CD14-positive monocyte (primary cell): Measurements from ENCODE around the gene FLAD1. TPM values are rescaled to one million over a fixed set of nuclear protein-coding genes. Genes with fewer than 3 reads are reported as not detected.

Source experiments
- DNase-seq, 3 donors: peaks; one replicate each; pipeline ENCODE4 v3.0.0-alpha.2; 2011 to 2022
- H2AFZ ChIP-seq: 2 replicates; pipeline ENCODE4 v1.6.0; 2012; ENCODE audit warnings: mild to moderate bottlenecking, low read depth, low read length, inconsistent platforms; ENCODE audit not compliant: insufficient read depth, poor library complexity, severe bottlenecking
- H3K27ac ChIP-seq, 2 donors: 1 replicate in 1 of 2; 2 replicates in 1 of 2; pipeline ENCODE4 v1.5.1; 2012 to 2013; ENCODE audit warnings: low read length in 2 of 2, control low read depth in 1 of 2, inconsistent platforms in 1 of 2, low read depth in 1 of 2, mild to moderate bottlenecking in 1 of 2
- H3K27me3 ChIP-seq, 2 donors: one replicate each; pipeline versions ENCODE4 v1.6.0 to v1.6.1; 2011 to 2013; ENCODE audit warnings: low read length in 2 of 2; ENCODE audit not compliant: control insufficient read depth in 2 of 2, insufficient read depth in 2 of 2
- H3K36me3 ChIP-seq, 2 donors: replicated peaks in 1 of 2; 1 replicate in 1 of 2; 2 replicates in 1 of 2; pipeline versions ENCODE4 v1.5.1 to v1.6.1; 2012 to 2013; ENCODE audit warnings: low read length in 2 of 2, control low read depth in 1 of 2, inconsistent platforms in 1 of 2, mild to moderate bottlenecking in 1 of 2; ENCODE audit not compliant: insufficient read depth in 2 of 2, control insufficient read depth in 1 of 2
- H3K4me1 ChIP-seq, 2 donors: 1 replicate in 1 of 2; 2 replicates in 1 of 2; pipeline versions ENCODE4 v1.5.1 to v1.6.1; 2012 to 2013; ENCODE audit warnings: low read length in 2 of 2, control low read depth in 1 of 2, inconsistent platforms in 1 of 2, mild to moderate bottlenecking in 1 of 2, moderate library complexity in 1 of 2; ENCODE audit not compliant: insufficient read depth in 2 of 2, control insufficient read depth in 1 of 2
- H3K4me2 ChIP-seq: replicated peaks from 2 replicates; pipeline ENCODE3; 2012; ENCODE audit warnings: low read length, moderate library complexity, mild to moderate bottlenecking; ENCODE audit not compliant: poor library complexity, severe bottlenecking; ENCODE audit errors: extremely low read depth
- H3K4me3 ChIP-seq, 3 experiments: fragments of 200-600 bp in 1 of 3; sonication (generic) in 1 of 3; replicated peaks in 1 of 3; 1 replicate in 2 of 3; 2 replicates in 1 of 3; pipeline ENCODE4 v1.5.1; 2011 to 2013; ENCODE audit warnings: low read length in 3 of 3, mild to moderate bottlenecking in 3 of 3, control low read depth in 2 of 3, low read depth in 2 of 3, inconsistent platforms in 1 of 3, moderate library complexity in 1 of 3
- H3K79me2 ChIP-seq: 2 replicates; pipeline ENCODE4 v1.6.0; 2012; ENCODE audit warnings: mild to moderate bottlenecking, control low read depth, inconsistent platforms, low read length, moderate library complexity; ENCODE audit not compliant: insufficient read depth
- H3K9ac ChIP-seq: 2 replicates; pipeline ENCODE4 v1.6.0; 2017; ENCODE audit warnings: low read length, mild to moderate bottlenecking; ENCODE audit not compliant: insufficient read depth, poor library complexity, severe bottlenecking
- H3K9me3 ChIP-seq, 2 donors: replicated peaks in 1 of 2; 1 replicate in 1 of 2; 2 replicates in 1 of 2; pipeline versions ENCODE4 v1.5.1 to v1.6.1; 2012 to 2013; ENCODE audit warnings: low read length in 2 of 2, control low read depth in 1 of 2; ENCODE audit not compliant: control insufficient read depth in 1 of 2, insufficient read depth in 1 of 2
- H4K20me1 ChIP-seq: 2 replicates; pipeline ENCODE4 v1.6.0; 2012; ENCODE audit warnings: mild to moderate bottlenecking, low read length, control low read depth, moderate library complexity; ENCODE audit not compliant: insufficient read depth
- H3K27ac Mint-ChIP-seq, 7 donors: one replicate each; pipeline ENCODE4 v1.8.0; 2020; ENCODE audit warnings: mild to moderate bottlenecking in 7 of 7, mixed read lengths in 7 of 7, moderate library complexity in 6 of 7, inconsistent platforms in 2 of 7
- H3K27me3 Mint-ChIP-seq, 3 donors: one replicate each; pipeline ENCODE4 v1.8.0; 2021 to 2022; ENCODE audit warnings: low read depth in 3 of 3, mild to moderate bottlenecking in 3 of 3, mixed read lengths in 3 of 3, moderate library complexity in 3 of 3, inconsistent platforms in 1 of 3
- H3K36me3 Mint-ChIP-seq, 2 donors: one replicate each; pipeline ENCODE4 v1.8.0; 2020; ENCODE audit warnings: mixed read lengths in 2 of 2, inconsistent platforms in 1 of 2, mild to moderate bottlenecking in 1 of 2
- H3K4me1 Mint-ChIP-seq: one replicate; pipeline ENCODE4 v1.8.0; 2020; ENCODE audit warnings: mild to moderate bottlenecking, mixed read lengths
- H3K4me3 Mint-ChIP-seq, 2 donors: one replicate each; pipeline ENCODE4 v1.8.0; 2020; ENCODE audit warnings: mild to moderate bottlenecking in 2 of 2, mixed read lengths in 2 of 2, moderate library complexity in 1 of 2
- H3K9me3 Mint-ChIP-seq, 7 donors: one replicate each; pipeline ENCODE4 v1.8.0; 2020 to 2022; ENCODE audit warnings: mixed read lengths in 7 of 7, mild to moderate bottlenecking in 6 of 7, moderate library complexity in 6 of 7, inconsistent platforms in 2 of 7
- CTCF ChIP-seq: fragments of 200-600 bp; IDR thresholded peaks from one replicate; pipeline ENCODE4 v1.8.0; 2022; ENCODE audit warnings: antibody characterized with exemption, mild to moderate bottlenecking
- WGBS: methylation state at CpG from one replicate; pipeline ENCODE4 v1.1.5; 2013; ENCODE audit warnings: missing lambda C conversion rate; ENCODE audit not compliant: insufficient coverage; 5-methylcytosine and 5-hydroxymethylcytosine counted together
- intact Hi-C, 2 donors: fragments of 100-400 bp; cut with micrococcal nuclease; formaldehyde crosslinking; loops; one replicate each; pipeline versions ENCODE4 v1.15.0 to v1.15.1; 2023
- polyA plus RNA-seq, 3 donors: library from polyadenylated mRNA; depleted of rRNA in 1 of 3; unstranded in 2 of 3; stranded (reverse) in 1 of 3; fragments of 300-500 nt in 2 of 3; fragments of >200 nt in 1 of 3; fragmentation: Illumina TruSeq in 2 of 3; gene quantifications; 1 replicate in 2 of 3; 2 replicates in 1 of 3; pipeline ENCODE4 v1.2.3, GENCODE V29; 2012 to 2021

Gene FLAD1
- polyA plus RNA-seq, 3 donors, result 31.5 to 41.6 (median 35.1) TPM

GRCh38 chr1:154940651-154941194 is 42.4 kb upstream of the FLAD1 start:
- peak in 1 of 3 donors; percentile 2 for DNase-seq
- H3K4me1 ChIP-seq, result peaks cover 57 to 74% of the 10 kb centered on the region in 2 donors
- Mint-ChIP-seq H3K4me1 (peaks cover 77% of the 10 kb centered on the region), H3K9me3 (peaks cover 0 to 2% (median 0%) of the 10 kb centered on the region in 7 donors), H3K4me3 (no peak overlapping the region), H3K36me3 (peaks cover 8 to 11% of the 10 kb centered on the region in 2 donors), H3K27me3 (peaks cover 0 to 4% (median 0%) of the 10 kb centered on the region in 3 donors), H3K27ac (peak overlapping the region in 4 of 7 donors; percentile 6 to 71 (median 50))
- no peak overlapping the region for H3K4me2 ChIP-seq
- H2AFZ ChIP-seq, result no peak overlapping the region
- no peak for TF ChIP-seq CTCF
- no peak overlapping the region for H3K27ac ChIP-seq
- no peaks in the 10 kb centered on the region for H3K9me3 ChIP-seq
- H4K20me1 ChIP-seq, result no peaks in the 10 kb centered on the region
- H3K36me3 ChIP-seq, result peaks cover 7 to 14% of the 10 kb centered on the region in 2 donors
- no peak overlapping the region for H3K9ac ChIP-seq
- intact Hi-C loops, result no loop called here
- peaks cover 5% of the 10 kb centered on the region for H3K79me2 ChIP-seq
- WGBS, result 73% methylated on average over 4 of the region's 8 CpGs
- no peak overlapping the region for H3K4me3 ChIP-seq
- no peaks in the 10 kb centered on the region for H3K27me3 ChIP-seq

DNA sequence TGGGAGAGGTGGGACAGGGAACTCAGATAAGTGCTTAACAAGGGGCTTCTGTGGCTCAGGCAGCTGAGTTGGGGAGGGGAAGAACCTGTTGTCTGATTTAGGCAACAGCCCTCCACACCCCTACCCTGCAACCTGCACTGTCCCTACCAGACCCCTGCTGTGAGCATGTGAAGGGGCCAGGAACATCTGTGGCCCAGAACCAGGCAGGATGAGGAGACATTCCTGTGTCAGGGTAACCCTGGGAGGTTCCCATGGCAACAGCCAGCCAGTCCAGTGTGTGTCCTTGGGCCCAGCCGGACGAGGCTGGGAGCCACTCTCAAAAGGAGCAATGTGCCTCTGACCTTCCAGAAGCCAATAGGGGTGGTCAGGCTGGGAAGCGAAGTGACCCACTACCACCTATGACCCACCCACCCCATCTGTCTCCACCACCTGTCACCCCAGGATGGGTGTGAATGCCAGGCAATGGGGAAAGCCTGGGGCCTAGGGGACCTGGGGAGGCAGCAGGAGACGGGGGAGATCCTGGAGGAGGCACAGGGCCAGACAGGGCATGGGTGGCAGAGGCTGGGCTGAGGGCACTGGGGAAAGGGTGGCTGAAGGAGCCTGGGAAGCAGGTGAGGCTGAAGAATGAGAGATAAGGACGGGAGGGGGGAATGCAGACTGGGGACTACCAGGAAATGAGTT is 41.7 kb upstream of the FLAD1 start:
- peaks cover 12 to 21% of the 10 kb centered on the region in 2 donors for H3K36me3 ChIP-seq
- no peak overlapping the region for H3K4me3 ChIP-seq
- Mint-ChIP-seq H3K27me3 (peaks cover 0 to 4% (median 0%) of the 10 kb centered on the region in 3 donors), H3K4me1 (peaks cover 70% of the 10 kb centered on the region), H3K27ac (peak overlapping the region in 5 of 7 donors; percentile 54 to 87 (median 79)), H3K36me3 (peaks cover 15 to 18% of the 10 kb centered on the region in 2 donors), H3K4me3 (no peak overlapping the region), H3K9me3 (peaks cover 0 to 2% (median 0%) of the 10 kb centered on the region in 7 donors)
- WGBS, result no CpG with 5 or more reads among the region's 5 CpGs
- peak overlapping the region; percentile 60 for H3K9ac ChIP-seq
- peak overlapping the region in 1 of 2 donors; percentile 82 for H3K27ac ChIP-seq
- no peaks in the 10 kb centered on the region for H3K79me2 ChIP-seq
- no peaks in the 10 kb centered on the region for H3K27me3 ChIP-seq
- DNase-seq, result no peak
- no peak overlapping the region for H3K4me2 ChIP-seq
- H4K20me1 ChIP-seq, result no peaks in the 10 kb centered on the region
- no peaks in the 10 kb centered on the region for H3K9me3 ChIP-seq
- peaks cover 51 to 66% of the 10 kb centered on the region in 2 donors for H3K4me1 ChIP-seq
- intact Hi-C loops, result no loop called here
- no peak for TF ChIP-seq CTCF
- peak overlapping the region; percentile 66 for H2AFZ ChIP-seq
